Middle frontal gyrus (tissue), 1 donor: ENCODE results near the gene PTPRN2.
"Not testable (repeated sequence)": the region's sequence is repeated elsewhere in the genome, so short reads cannot be mapped to it uniquely, and the experiment has no call there.

ENCODE experiments used
- DNase-seq: peaks from one replicate; pipeline ENCODE4 v3.0.0-alpha.2; 2015; ENCODE audit warnings: low spot score; ENCODE audit errors: extremely low spot score

PTPRN2 gene

GRCh38 chr7:158061884-158062656, 525.6 kb downstream of the PTPRN2 start:
- DNase-seq, result no peak

GRCh38 chr7:158061026-158061630, 526.5 kb downstream of the PTPRN2 start:
- DNase-seq, result no peak

GRCh38 chr7:158060216-158060615, 527.4 kb downstream of the PTPRN2 start:
- DNase-seq, result no peak

- no peak for DNase-seq
Measured at GRCh38 chr7:158057446-158057845, 530.2 kb downstream of the PTPRN2 start.

DNA sequence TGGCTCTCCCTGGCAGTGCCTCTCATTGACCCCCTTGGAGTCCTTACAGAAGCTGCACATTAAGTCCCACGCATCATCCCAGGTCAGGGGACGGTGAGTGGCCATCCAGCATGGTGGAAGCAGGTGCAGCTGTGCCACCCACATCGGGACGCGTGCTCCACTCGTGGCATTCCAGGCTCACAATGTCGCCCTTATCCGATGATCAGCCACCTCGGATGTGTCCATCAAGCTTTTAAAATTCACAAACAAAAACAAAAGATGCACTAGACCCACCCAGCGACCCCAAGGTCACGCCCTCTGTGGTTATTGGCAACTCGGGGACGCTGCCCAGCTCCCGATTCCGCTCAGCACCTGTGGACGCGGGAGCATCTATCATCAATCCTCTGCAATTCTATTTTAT, 530.9 kb downstream of the PTPRN2 start:
- no peak for DNase-seq

DNA sequence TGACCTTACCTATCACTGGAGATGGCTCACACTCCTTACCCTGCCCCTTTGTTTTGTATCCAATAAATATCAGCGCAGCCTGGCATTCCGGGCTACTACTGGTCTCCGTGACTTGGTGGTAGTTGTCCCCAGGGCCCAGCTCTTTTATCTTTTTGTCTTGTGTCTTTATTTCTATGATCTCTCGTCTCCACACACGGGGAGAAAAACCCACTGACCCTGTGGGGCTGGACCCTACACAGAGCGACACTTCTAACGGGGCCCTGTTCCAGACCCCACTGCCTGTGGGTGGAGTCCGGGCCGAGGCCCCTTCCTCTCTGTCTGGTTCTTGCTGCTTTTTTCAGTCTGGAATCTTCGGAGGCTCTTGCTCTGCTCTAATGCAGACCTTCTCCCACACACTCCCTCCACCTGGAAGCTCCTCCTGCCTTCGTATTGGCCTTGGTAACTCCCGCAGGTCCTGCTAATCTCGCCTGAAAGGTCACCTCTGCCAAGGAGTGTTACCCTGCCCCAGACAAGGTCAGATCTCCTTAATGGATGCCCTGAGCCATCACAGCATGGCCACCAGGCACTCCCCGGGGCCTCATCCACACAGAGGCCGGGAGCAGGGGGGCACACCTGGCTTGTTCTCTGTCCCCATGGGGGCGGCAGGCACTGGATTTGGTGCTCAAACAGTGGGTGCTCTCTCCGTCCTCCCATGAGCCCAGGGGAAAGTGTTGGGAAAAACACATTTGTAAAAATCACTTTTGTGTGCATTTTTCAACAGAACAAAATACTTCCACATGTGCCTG, 531.7 kb downstream of the PTPRN2 start:
- DNase-seq, result no peak

- DNase-seq, result no peak
Measured at GRCh38 chr7:158054611-158055010, 533.0 kb downstream of the PTPRN2 start.

- DNase-seq, result no peak
Measured at GRCh38 chr7:158054081-158054480, 533.5 kb downstream of the PTPRN2 start.

GRCh38 chr7:158053183-158053915, 534.3 kb downstream of the PTPRN2 start:
- no peak for DNase-seq

- DNase-seq, result no peak
Measured at GRCh38 chr7:158052381-158053060, 535.1 kb downstream of the PTPRN2 start.

DNA sequence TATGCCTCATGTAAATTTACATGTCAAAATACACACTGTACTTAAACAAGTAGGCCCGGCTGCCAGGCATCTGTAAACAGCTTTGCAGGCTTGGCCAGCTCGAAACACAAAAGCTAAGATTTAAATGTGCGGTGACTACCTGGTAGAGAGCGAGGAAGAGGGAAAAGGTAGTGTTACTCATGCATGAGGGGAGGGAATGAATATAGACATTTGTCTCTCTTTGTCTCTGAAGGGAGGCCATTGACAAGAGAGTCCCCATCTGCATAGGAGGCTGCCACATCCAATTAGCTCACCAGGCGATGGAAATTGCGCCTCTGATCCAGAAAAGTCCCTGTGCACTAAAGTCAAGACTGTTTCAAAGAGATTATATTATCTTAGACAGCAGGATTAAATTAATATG, 535.8 kb downstream of the PTPRN2 start:
- no peak for DNase-seq

DNA sequence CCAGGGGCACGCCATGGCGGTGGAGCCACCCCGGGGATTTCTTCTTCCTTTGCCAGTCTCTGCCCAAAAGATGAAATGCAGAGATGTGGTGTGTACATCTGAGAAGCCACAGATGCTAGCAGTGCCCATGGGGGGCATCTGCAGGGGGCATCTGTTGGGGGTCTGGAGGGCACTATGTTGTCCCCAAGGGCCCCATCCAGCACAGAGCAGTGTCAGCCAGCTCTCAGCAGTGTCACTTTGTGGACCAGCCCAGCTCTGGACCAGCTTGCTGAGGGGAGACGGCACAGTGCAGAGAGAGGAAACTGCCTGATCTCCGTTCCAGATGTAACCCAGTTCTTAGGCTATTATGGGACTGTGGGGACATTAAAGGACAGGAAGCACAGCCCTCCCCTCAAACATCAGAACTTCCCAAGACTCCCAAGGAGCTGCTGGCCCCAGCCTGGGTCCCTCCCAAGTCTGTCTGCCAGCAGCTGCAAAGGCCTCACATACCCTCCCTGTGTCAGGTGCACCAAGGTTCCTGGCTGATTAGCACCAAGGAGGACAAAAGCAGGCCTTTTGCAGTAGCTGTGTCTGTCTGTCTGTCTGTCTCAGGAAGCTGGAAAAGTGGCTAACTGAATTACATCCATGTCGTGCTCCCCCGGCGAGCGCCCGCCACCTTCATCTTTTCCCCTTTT, 536.5 kb downstream of the PTPRN2 start:
- no peak for DNase-seq

DNA sequence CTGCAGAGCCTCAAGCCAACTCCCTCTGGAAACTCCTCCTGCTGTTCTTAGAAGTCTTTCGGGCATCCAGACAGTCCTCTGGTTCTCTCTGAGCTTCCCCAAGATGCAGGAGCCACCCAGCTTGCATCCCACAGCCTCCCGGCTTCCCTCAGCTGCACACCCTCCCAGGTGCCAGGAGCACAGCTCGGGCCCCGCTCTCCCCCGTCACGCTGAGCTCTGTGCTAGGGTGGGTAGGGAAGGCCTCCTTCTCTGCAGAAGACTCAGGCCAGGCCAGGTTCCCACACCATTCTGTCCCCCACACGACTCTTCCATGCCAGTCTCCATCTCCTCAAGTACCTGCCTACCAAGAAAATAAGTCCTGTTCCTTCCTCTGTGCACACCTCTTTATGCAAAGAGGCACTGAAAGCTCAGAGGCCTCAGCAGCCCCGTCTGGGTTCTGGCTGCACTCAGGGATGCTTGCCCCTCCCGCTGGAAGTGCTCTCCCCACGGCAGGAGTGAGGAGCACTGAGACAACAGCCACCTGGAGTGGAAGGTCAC, 537.1 kb downstream of the PTPRN2 start:
- DNase-seq, result no peak

DNA sequence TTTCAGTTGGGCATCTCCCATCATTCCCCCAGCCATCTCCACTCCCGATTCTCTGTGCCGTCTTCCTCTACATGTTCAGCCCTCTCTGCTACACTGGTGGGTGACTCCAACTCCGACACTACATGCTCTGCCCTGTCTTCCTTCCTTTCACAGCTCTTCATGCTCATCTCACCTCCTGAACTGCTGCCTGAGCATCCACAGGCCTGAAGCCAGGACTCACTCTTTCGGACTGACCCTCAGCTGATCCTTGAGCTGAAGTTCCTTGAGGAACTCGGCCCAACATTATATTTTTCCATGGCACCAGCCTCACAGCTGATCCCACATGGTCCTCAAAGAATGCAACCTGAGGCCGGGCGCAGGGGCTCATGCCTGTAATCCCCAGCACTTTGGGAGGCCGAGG, 538.4 kb downstream of the PTPRN2 start:
- DNase-seq, result no peak

DNA sequence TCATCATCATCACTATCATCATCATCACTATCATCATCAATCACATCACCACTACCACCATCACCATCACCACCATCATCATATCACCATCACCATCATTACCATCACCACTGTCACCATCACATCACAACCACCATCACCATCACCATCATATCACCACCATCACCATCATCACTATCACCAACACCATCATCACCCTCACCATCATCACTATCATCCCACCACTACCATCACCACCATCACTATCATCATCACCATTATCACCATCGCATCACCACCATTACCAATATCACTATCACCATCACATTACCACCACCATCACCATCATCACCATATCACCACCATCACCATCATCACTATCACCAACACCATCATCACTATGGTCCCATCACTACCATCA, 539.1 kb downstream of the PTPRN2 start:
- no peak for DNase-seq

GRCh38 chr7:158047391-158048059, 540.1 kb downstream of the PTPRN2 start:
- no peak for DNase-seq

GRCh38 chr7:158046246-158046645, 541.4 kb downstream of the PTPRN2 start:
- not testable (repeated sequence) for DNase-seq

- DNase-seq, result no peak
Measured at GRCh38 chr7:158044482-158044823, 543.2 kb downstream of the PTPRN2 start.

DNA sequence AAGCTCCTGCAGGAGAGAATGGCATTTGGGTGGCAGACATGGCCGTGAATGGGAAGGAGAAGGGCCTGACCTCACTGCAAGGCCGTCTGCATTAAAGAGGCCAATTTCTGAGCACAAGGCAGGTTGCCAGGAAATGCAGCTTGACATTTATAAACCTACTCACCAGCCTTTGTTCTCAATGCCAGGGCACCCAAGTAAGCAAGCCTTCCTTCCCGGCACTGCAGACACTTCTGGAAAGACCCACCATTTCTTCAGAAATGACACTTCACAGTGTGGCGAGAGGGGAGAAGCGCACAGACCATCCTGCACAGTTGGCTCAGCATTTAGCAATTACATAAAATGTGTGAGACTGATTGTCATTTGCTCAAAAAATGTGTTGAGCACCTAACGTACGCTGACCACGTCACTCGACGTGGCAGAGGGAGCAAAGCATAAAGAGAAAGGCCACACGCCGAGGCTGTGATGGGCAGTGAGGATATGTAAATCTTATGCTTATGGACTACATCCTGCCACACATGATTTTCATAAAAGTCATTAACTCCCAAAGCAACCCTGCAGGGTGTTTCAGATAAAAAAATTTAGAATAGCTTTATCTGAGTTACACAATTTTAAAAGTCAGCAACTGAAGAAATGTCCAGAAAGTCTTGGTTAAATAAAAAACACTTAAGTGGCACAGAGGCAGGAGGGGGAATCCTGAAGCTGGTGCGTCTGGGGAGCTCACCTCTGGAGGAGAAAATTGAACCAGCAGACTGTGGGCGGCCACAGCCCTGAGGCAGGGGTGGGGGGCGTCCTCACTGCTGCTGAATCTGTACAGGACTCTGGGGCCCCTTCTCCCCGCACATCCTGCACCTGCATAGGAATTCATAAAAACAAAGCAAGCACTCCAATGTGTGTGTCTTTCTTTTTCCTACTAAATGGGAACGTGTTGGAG, 543.8 kb downstream of the PTPRN2 start:
- DNase-seq, result no peak
